Mesendoderm (in vitro differentiated cells): ENCODE data around the gene POLR3GL.

Source experiments
- DNase-seq: peaks from one replicate; pipeline ENCODE4 v3.0.0; 2013
- H2AK5ac ChIP-seq: 2 replicates; pipeline ENCODE4 v1.6.1; 2013; ENCODE audit warnings: low read length, inconsistent platforms
- H2BK120ac ChIP-seq: 2 replicates; pipeline ENCODE4 v1.6.1; 2013; ENCODE audit warnings: low read depth, mild to moderate bottlenecking, low read length, moderate library complexity, mixed read lengths
- H2BK15ac ChIP-seq: replicated peaks from 2 replicates; pipeline ENCODE4 v1.6.1; 2013; ENCODE audit warnings: low read depth, mild to moderate bottlenecking, moderate library complexity
- H2BK5ac ChIP-seq: 2 replicates; pipeline ENCODE4 v1.6.1; 2013; ENCODE audit warnings: low read length, inconsistent platforms
- H3K18ac ChIP-seq: 2 replicates; pipeline ENCODE4 v1.6.1; 2013; ENCODE audit warnings: mild to moderate bottlenecking, low read length, mixed read lengths
- H3K23ac ChIP-seq: one replicate; pipeline ENCODE4 v1.6.1; 2013; ENCODE audit warnings: low read length
- H3K27ac ChIP-seq: 2 replicates; pipeline ENCODE4 v1.5.1; 2013; ENCODE audit warnings: low read depth, mild to moderate bottlenecking, inconsistent platforms, low read length, moderate library complexity
- H3K27me3 ChIP-seq: 2 replicates; pipeline ENCODE4 v1.6.1; 2013; ENCODE audit warnings: low read length, control low read depth, mild to moderate bottlenecking, inconsistent platforms; ENCODE audit not compliant: insufficient read depth, poor library complexity
- H3K36me3 ChIP-seq: 2 replicates; pipeline ENCODE4 v1.6.1; 2013; ENCODE audit warnings: low read length, inconsistent platforms; ENCODE audit not compliant: control insufficient read depth, insufficient read depth
- H3K4ac ChIP-seq: one replicate; pipeline ENCODE4 v1.6.1; 2013; ENCODE audit warnings: low read depth, mild to moderate bottlenecking, low read length, moderate library complexity
- H3K4me1 ChIP-seq: 2 replicates; pipeline ENCODE4 v1.6.1; 2013; ENCODE audit warnings: low read depth, low read length, inconsistent platforms; ENCODE audit not compliant: control insufficient read depth
- H3K4me2 ChIP-seq: 2 replicates; pipeline ENCODE4 v1.6.1; 2013; ENCODE audit warnings: low read length
- H3K4me3 ChIP-seq: 2 replicates; pipeline ENCODE4 v1.5.1; 2013; ENCODE audit warnings: mild to moderate bottlenecking, low read length
- H3K56ac ChIP-seq: one replicate; pipeline ENCODE4 v1.6.1; 2013; ENCODE audit warnings: low read length
- H3K79me1 ChIP-seq: 2 replicates; pipeline ENCODE4 v1.6.1; 2013; ENCODE audit warnings: low read length, inconsistent platforms
- H3K79me2 ChIP-seq: 2 replicates; pipeline ENCODE4 v1.6.1; 2013; ENCODE audit warnings: mild to moderate bottlenecking, low read length; ENCODE audit not compliant: control insufficient read depth, insufficient read depth
- H3K9ac ChIP-seq: 2 replicates; pipeline ENCODE4 v1.6.1; 2013; ENCODE audit warnings: low read length, inconsistent platforms
- H4K5ac ChIP-seq: one replicate; pipeline ENCODE4 v1.6.1; 2013; ENCODE audit warnings: low read length
- H4K8ac ChIP-seq: one replicate; pipeline ENCODE4 v1.6.1; 2013; ENCODE audit warnings: low read depth, mild to moderate bottlenecking, control low read depth, low read length, moderate library complexity
- WGBS: extraction: QIAGEN DNeasy Blood & Tissue Kit; methylation state at CpG from one replicate; pipeline ENCODE4 v1.1.7; 2013; ENCODE audit warnings: low lambda C conversion rate, missing lambda C conversion rate; ENCODE audit not compliant: insufficient coverage; ENCODE audit errors: extremely low coverage; 5-methylcytosine and 5-hydroxymethylcytosine counted together

POLR3GL gene

GRCh38 chr1:145967288-145967687 is 2.8 kb downstream of the POLR3GL start:
- no CpG with 5 or more reads among the region's 2 CpGs for WGBS
- H3K36me3 ChIP-seq, result no peaks in the 10 kb centered on the region
- no peak overlapping the region for H2AK5ac ChIP-seq
- H3K4me3 ChIP-seq, result no peak overlapping the region
- no peaks in the 10 kb centered on the region for H3K79me1 ChIP-seq
- no peak overlapping the region for H3K27ac ChIP-seq
- H4K8ac ChIP-seq, result no peak overlapping the region
- no peak overlapping the region for H4K5ac ChIP-seq
- no peak overlapping the region for H3K18ac ChIP-seq
- no peak overlapping the region for H3K23ac ChIP-seq
- H2BK15ac ChIP-seq, result no peak overlapping the region
- peaks cover 11% of the 10 kb centered on the region for H3K4me1 ChIP-seq
- H3K27me3 ChIP-seq, result peaks cover 6% of the 10 kb centered on the region
- H2BK5ac ChIP-seq, result no peak overlapping the region
- H2BK120ac ChIP-seq, result no peak overlapping the region
- no peaks in the 10 kb centered on the region for H3K79me2 ChIP-seq
- no peak for DNase-seq
- no peak overlapping the region for H3K56ac ChIP-seq
- no peak overlapping the region for H3K9ac ChIP-seq
- no peak overlapping the region for H3K4me2 ChIP-seq
- H3K4ac ChIP-seq, result no peak overlapping the region

- Histone ChIP-seq H3K9ac (no peak overlapping the region), H2BK120ac (no peak overlapping the region), H2BK5ac (no peak overlapping the region), H3K4ac (no peak overlapping the region), H3K79me1 (no peaks in the 10 kb centered on the region), H4K8ac (no peak overlapping the region), H3K4me3 (no peak overlapping the region), H2BK15ac (no peak overlapping the region), H3K36me3 (no peaks in the 10 kb centered on the region), H3K23ac (no peak overlapping the region), H3K56ac (no peak overlapping the region), H3K79me2 (no peaks in the 10 kb centered on the region), H3K27ac (no peak overlapping the region), H3K4me2 (no peak overlapping the region), H3K4me1 (no peaks in the 10 kb centered on the region), H4K5ac (no peak overlapping the region), H3K27me3 (no peaks in the 10 kb centered on the region), H2AK5ac (no peak overlapping the region), H3K18ac (no peak overlapping the region)
- no CpG with 5 or more reads among the region's 7 CpGs for WGBS
- no peak for DNase-seq
Observed at GRCh38 chr1:145972580-145972979, 8.1 kb downstream of the POLR3GL start.

GRCh38 chr1:145974721-145975120 is 10.2 kb downstream of the POLR3GL start:
- Histone ChIP-seq H3K18ac (no peak overlapping the region), H2AK5ac (no peak overlapping the region), H2BK15ac (no peak overlapping the region), H2BK5ac (no peak overlapping the region), H3K79me1 (no peaks in the 10 kb centered on the region), H3K4me3 (no peak overlapping the region), H4K8ac (no peak overlapping the region), H3K4me2 (no peak overlapping the region), H3K23ac (no peak overlapping the region), H4K5ac (no peak overlapping the region), H3K4me1 (peaks cover 14% of the 10 kb centered on the region), H3K27ac (no peak overlapping the region), H3K9ac (no peak overlapping the region), H3K36me3 (no peaks in the 10 kb centered on the region), H3K27me3 (no peaks in the 10 kb centered on the region), H3K4ac (no peak overlapping the region), H2BK120ac (no peak overlapping the region), H3K56ac (no peak overlapping the region), H3K79me2 (no peaks in the 10 kb centered on the region)
- no CpG with 5 or more reads among the region's 7 CpGs for WGBS
- no peak for DNase-seq

GRCh38 chr1:145975216-145975615 is 10.7 kb downstream of the POLR3GL start:
- Histone ChIP-seq H3K4me3 (no peak overlapping the region), H3K18ac (no peak overlapping the region), H3K9ac (no peak overlapping the region), H3K4me1 (peaks cover 15% of the 10 kb centered on the region), H3K4ac (no peak overlapping the region), H3K56ac (no peak overlapping the region), H2BK15ac (no peak overlapping the region), H3K23ac (no peak overlapping the region), H3K36me3 (no peaks in the 10 kb centered on the region), H3K79me2 (no peaks in the 10 kb centered on the region), H3K27me3 (no peaks in the 10 kb centered on the region), H3K79me1 (no peaks in the 10 kb centered on the region), H2AK5ac (no peak overlapping the region), H4K8ac (no peak overlapping the region), H3K4me2 (no peak overlapping the region), H3K27ac (no peak overlapping the region), H2BK5ac (no peak overlapping the region), H4K5ac (no peak overlapping the region), H2BK120ac (no peak overlapping the region)
- no peak for DNase-seq
- no CpG with 5 or more reads among the region's 4 CpGs for WGBS

- Histone ChIP-seq H3K18ac (no peak overlapping the region), H2BK120ac (no peak overlapping the region), H3K56ac (peak overlapping the region; percentile 9), H3K4me2 (no peak overlapping the region), H3K4ac (no peak overlapping the region), H4K8ac (no peak overlapping the region), H3K4me1 (peaks cover 15% of the 10 kb centered on the region), H3K9ac (no peak overlapping the region), H3K79me1 (no peaks in the 10 kb centered on the region), H3K23ac (no peak overlapping the region), H3K27me3 (no peaks in the 10 kb centered on the region), H2AK5ac (no peak overlapping the region), H3K27ac (no peak overlapping the region), H2BK15ac (no peak overlapping the region), H3K4me3 (no peak overlapping the region), H3K36me3 (no peaks in the 10 kb centered on the region), H3K79me2 (no peaks in the 10 kb centered on the region), H2BK5ac (no peak overlapping the region), H4K5ac (no peak overlapping the region)
- no peak for DNase-seq
- no CpG with 5 or more reads among the region's 5 CpGs for WGBS
Observed at GRCh38 chr1:145977016-145977415, 12.5 kb downstream of the POLR3GL start.
